CD4-positive, alpha-beta T cell treated with Interleukin-6 at 100 ng/mL for 8 hours (primary cell): ENCODE data around the gene HIKESHI.

Experiments
- DNase-seq: peaks from one replicate; pipeline ENCODE4 v3.0.0-alpha.2; 2020; ENCODE audit warnings: mixed read lengths, low spot score

The HIKESHI gene

DNA sequence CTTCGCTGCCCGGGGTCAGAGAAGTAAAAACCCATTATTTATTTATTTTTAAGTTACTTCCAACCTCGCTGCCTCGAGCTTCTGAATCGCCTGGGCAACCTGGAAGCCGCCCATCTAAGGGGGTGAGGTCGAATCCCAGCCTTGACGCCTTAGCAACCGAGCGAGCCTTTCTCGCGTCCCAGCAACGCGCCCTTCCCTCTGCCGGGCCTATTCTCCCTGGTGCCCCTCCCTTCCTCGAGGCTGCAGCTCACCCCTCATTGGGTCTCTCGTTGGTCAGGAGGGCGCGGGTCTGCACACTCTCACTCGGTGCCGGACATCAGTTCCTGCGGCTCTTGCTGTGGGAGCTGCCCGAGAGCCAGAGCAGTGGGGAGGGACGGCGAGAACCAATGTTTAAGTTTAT, 72.5 kb downstream of the HIKESHI start, which contains the start of gene CCDC81:
TSS of gene CCDC81 (plus strand) at position 302 of the 400 bp plus-strand sequence. CDS start 277 bp downstream, outside the sequence.
- DNase-seq: no peak

DNA sequence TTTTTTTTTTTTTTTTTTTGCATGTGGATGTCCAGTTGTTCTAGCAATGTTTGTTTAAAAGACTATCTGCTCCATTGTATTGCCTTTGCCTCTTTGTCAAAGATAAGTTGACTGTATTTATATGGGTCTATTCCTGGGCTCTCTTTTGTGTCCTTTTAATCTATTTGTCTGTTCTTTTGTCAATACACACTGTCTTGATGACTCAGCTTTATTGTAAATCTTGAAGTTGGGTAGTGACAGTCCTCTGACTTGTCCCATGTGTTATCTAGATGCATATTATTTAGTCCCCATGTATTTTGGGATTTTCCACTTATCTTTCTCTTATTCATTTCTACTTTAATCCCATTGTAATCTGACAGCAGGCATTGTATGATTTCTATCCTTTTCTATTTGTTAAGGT, 75.9 kb downstream of the HIKESHI start:
- DNase-seq: no peak

DNA sequence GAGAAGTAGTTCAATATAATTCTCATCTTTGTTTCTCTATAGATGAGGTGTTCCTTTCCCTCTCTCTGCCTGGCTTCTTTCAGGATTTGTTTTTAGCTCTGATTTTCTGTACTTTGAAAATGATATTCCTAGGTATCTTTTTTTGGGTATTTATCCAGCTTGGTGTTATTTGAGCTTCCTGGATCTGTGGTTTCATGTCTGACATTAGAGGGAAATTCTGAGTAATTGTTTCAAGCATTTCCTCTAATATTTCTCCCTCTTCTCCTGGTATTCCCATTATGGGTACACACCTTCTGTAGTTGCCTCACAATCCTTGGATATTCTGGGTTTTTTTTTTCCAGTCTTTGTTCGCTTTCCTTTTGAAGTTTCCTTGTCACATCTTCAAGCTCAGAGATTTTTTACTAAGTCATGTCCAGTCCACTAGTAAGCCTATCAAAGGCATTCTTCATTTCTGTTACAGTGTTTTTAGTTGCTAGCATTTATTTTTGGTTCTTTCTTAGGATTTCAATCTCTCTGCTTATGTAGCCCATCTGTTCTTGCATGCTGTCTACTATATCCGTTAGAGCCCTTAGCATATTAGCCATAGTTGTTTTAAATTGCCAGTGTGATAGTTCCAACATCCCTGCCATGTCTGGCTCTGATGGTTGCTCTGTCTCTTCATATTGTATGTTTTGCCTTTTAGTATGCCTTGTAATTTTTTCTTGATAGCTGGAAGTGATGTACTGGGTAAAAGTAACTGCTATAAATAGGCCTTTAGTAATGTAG, 78.4 kb downstream of the HIKESHI start:
- DNase-seq: no peak

DNA sequence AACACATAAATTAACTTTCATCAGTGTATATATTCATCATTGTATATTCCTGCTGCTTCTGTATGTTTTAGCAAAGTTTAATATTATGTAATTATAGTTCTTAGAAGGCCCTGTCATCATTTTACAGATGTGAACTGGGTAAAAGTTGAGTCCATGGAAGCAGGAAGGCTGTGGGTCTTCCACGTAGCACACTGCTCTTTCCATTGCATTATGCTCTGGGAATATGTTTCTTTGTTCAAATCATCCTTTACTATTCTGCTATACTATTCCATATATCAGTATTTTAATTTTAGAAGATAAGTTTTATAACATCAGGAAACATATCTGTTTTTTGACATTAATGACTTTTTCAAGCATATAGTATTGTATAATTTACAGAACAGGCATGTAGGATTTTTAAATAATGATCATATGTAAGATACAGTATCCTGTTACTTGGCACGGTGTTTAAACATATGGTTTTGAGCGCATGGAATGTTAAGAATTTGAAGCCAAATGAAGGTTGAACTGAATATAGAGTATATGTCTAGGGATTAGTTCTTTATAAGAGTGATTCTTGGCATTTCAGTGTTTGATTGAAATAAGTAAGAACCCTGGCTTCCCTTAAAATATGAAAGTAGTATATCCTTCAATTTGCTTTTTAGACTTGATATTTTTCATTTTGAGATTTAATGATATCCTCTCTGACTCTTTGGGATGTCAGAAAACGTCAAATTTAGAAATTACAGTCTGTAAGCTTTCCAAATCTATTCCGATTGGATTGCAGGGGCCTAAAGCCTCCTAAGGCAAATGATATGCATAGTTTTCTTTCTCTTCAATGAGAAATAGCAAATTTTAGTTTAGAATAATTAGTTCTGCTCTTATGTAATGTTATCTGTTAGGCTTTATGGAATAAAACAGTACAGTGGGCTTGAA, 81.3 kb downstream of the HIKESHI start:
- DNase-seq: no peak

DNA sequence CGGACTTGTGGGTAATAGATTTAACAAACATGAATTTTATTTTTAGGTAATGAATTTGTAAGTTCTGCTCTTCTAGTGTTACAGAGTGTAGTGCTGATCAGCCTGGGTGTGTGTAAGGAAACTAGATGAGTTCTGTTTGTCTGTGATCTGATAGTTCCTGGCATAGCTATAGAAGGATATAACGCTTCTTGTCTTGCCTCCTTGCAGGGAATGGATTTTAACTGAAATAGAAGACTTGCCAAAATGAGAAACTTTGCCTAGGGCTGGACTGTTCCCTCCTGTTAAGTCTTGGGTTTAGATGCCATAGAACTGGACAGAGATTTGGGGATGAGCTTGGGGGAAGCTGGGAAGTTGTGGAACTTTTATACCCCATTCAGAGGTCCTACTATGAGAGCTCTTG, 84.2 kb downstream of the HIKESHI start:
- no peak for DNase-seq

DNA sequence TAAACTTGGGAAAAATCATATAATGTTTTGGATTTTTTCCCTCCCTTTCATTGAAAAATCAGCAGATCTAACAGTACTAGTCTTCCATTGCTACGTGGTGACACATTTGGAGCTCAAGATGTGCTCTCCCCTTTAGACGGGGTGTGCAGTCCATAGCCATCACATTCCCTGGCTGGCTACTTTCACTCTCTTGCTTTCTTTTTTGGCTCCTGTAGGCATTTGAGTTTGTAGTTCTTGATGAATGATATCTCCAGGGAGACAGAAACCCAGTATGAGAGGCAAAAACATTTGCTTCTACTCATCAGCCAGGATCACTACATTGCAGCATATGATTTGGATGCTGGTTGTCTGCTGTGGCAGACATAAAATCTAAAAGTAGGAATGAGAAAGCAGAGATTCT, 84.7 kb downstream of the HIKESHI start:
- DNase-seq: no peak

DNA sequence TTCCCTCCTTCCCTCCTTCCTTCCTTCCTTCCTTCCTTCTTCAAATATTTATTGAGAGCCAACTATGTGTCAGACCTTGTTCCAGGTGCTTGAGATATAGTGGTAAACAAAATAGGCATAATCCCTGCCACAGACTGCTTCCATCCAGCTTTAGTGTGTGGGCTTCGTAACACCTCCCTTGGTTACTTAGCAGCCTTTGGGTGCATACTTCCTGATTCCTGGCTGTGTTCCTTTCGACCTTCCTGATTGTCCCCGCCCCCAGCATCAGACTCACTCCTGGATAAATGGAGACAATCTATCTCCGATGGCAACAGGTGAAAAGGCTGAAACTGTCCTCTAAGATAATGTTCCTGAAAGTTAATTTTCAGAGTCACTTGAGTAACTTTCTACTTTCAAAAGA, 86.2 kb downstream of the HIKESHI start:
- DNase-seq: no peak

DNA sequence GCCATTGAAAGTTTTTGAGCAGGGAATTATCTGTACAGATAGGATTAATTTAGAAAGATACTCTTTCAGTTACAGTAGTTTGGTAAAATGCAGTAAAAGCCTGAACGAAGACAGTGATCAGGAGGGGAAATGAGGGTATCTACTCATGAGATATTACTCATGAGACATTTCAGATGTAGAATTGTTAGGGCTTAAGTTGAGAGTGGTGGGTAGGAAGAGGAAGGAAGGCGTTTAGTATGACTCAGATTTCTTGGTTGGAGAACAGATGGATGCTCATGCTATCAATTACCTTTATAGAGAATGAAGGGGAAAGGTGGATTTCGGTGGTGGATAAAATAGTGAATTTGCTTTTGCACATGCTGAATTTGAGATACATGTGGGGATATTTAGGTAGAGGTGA, 88.4 kb downstream of the HIKESHI start:
- DNase-seq: no peak

DNA sequence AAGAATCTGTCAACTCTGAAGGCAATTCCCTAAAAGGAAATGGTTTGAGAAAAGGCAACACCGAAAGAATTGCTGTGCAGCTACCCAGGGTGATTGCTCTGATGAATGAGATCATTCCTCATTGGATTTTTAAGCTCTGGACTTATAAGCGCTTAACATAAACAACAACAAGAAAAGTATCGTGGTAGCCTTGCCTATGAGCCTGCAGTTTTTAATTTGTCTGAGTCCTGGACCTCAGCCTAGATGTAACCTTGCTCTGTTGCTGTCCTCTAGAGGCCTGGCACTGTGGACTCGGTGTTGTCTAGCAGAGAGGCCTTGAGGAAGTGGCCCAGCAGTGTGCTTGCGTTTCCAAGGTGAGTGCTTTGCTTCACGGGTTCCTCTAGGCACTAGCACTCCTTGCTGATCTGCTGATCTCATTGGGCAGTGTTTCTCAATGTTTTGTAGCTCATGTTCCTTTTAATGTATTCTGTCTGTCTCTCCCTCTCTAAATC, 93.1 kb downstream of the HIKESHI start:
- DNase-seq: no peak
